K562 (cell line): ENCODE measurements around the gene DCT. TPM values are rescaled to one million over a fixed set of nuclear protein-coding genes. Genes with fewer than 3 reads are reported as not detected.

Experiments
- ATAC-seq: fragments of 200-7000 bp; cut with Tn5 transposase; 3 replicates; pipeline ENCODE4 v1.9.1; 2020; ENCODE audit warnings: moderate library complexity
- BruUV-seq: library from RNA; stranded (reverse); fragments of 400-500 nt; replicated peaks from 2 replicates; lab custom pipeline; 2021; lab: Mats Ljungman, UMichigan
- CTCF ChIA-PET: fragments of 300-600 bp; formaldehyde crosslinking; extraction: SDS; loops from one replicate; lab custom pipeline; 2021; ENCODE audit warnings: low intra/inter-chr PET ratio; lab: Yijun Ruan, JAX
- POLR2A ChIA-PET: fragments of 300-600, 350-650 bp; sonication (Branson Sonifier 250); formaldehyde crosslinking; extraction: SDS; loops from one replicate; lab custom pipeline; 2021; ENCODE audit warnings: antibody characterized with exemption, inconsistent platforms; lab: Yijun Ruan, JAX
- DNase-seq, 4 experiments: peaks; one replicate each; pipeline versions ENCODE4 v3.0.0 to v3.0.0-alpha.2; 2011 to 2018; ENCODE audit warnings: low spot score in 3 of 4, mixed read lengths in 3 of 4; ENCODE audit errors: extremely low read depth in 1 of 4
- FAIRE-seq: peaks from 2 replicates; lab custom pipeline; 2011; peaks lifted over from hg19 to GRCh38; lab: Jason Lieb, UNC
- H2AFZ ChIP-seq: 2 replicates; pipeline ENCODE4 v1.6.0; 2011; ENCODE audit warnings: low read depth, low read length, control low read depth, inconsistent platforms
- H3K27ac ChIP-seq: fragments of 200-600 bp; 3 replicates; pipeline ENCODE4 v1.8.0; 2011; ENCODE audit warnings: low read depth, mild to moderate bottlenecking, control low read depth, inconsistent platforms, low read length, moderate library complexity, mixed read lengths; ENCODE audit errors: extremely low read depth
- H3K27me3 ChIP-seq, 2 experiments: fragments of 300-600 bp in 1 of 2; 2 replicates in 1 of 2; 3 replicates in 1 of 2; pipeline versions ENCODE4 v1.6.0 to v1.8.0; 2011; ENCODE audit warnings: inconsistent platforms in 2 of 2, low read length in 2 of 2, mild to moderate bottlenecking in 1 of 2, mixed read lengths in 1 of 2, moderate library complexity in 1 of 2; ENCODE audit not compliant: control insufficient read depth in 2 of 2, insufficient read depth in 2 of 2
- H3K36me3 ChIP-seq: fragments of 300-600 bp; 3 replicates; pipeline ENCODE4 v1.8.0; 2011; ENCODE audit warnings: mild to moderate bottlenecking, low read length, inconsistent platforms; ENCODE audit not compliant: control insufficient read depth, insufficient read depth
- H3K4me1 ChIP-seq, 2 experiments: fragments of 200-600 bp in 1 of 2; replicated peaks in 1 of 2; 2 replicates in 1 of 2; 3 replicates in 1 of 2; pipeline versions ENCODE4 v1.5.1 to v1.8.0; 2011; ENCODE audit warnings: inconsistent platforms in 2 of 2, low read length in 2 of 2, mild to moderate bottlenecking in 1 of 2, mixed read lengths in 1 of 2, moderate library complexity in 1 of 2; ENCODE audit not compliant: control insufficient read depth in 2 of 2, insufficient read depth in 2 of 2
- H3K4me2 ChIP-seq: 2 replicates; pipeline ENCODE4 v1.6.1; 2011; ENCODE audit warnings: low read length, control low read depth, inconsistent platforms, mixed read lengths; ENCODE audit not compliant: insufficient read depth
- H3K4me3 ChIP-seq: fragments of 200-600 bp; sonication (generic), shearing (Covaris generic); 2 replicates; pipeline ENCODE4 v1.5.1; 2016; ENCODE audit warnings: control low read depth, inconsistent platforms
- H3K79me2 ChIP-seq: fragments of 200-600 bp; 3 replicates; pipeline ENCODE4 v1.8.0; 2011; ENCODE audit warnings: low read length, inconsistent platforms; ENCODE audit not compliant: control insufficient read depth, insufficient read depth
- H3K9ac ChIP-seq, 2 experiments: 2 replicates each; pipeline versions ENCODE4 v1.6.0 to v1.6.1; 2011; ENCODE audit warnings: low read depth in 2 of 2, low read length in 2 of 2, control low read depth in 1 of 2, inconsistent platforms in 1 of 2, mild to moderate bottlenecking in 1 of 2, mixed read lengths in 1 of 2; ENCODE audit not compliant: insufficient read depth in 1 of 2
- H3K9me1 ChIP-seq: one replicate; pipeline ENCODE4 v1.6.0; 2011; ENCODE audit warnings: inconsistent platforms, mild to moderate bottlenecking, low read length, moderate library complexity; ENCODE audit not compliant: control insufficient read depth, insufficient read depth
- H3K9me3 ChIP-seq: replicated peaks from 2 replicates; pipeline ENCODE4 v1.5.1; 2011; ENCODE audit warnings: low read depth, low read length, inconsistent platforms; ENCODE audit not compliant: control insufficient read depth, insufficient read depth
- H4K20me1 ChIP-seq: replicated peaks from 2 replicates; pipeline ENCODE4 v1.6.1; 2011; ENCODE audit warnings: low read length, inconsistent platforms, mixed read lengths; ENCODE audit not compliant: control insufficient read depth, insufficient read depth
- ATF3 ChIP-seq, 2 experiments: fragments of 450-650 bp in 1 of 2; sonication (generic) in 1 of 2; formaldehyde crosslinking in 1 of 2; IDR thresholded peaks in 1 of 2; conservative IDR thresholded peaks in 1 of 2; 2 replicates each; pipeline versions ENCODE4 v1.6.1 to v1.8.1; 2016 to 2023; ENCODE audit warnings: mild to moderate bottlenecking in 2 of 2, moderate library complexity in 2 of 2, inconsistent platforms in 1 of 2, missing genetic modification reagents in 1 of 2
- ATF4 ChIP-seq: fragments of 450-650 bp; formaldehyde crosslinking; IDR thresholded peaks from 2 replicates; pipeline ENCODE4 v1.4.0; 2022; ENCODE audit warnings: mild to moderate bottlenecking, moderate library complexity
- CEBPG ChIP-seq, 3 experiments: fragments of 200-800 bp in 1 of 3; sonication (Bioruptor generic) in 1 of 3; sonication (generic) in 1 of 3; formaldehyde crosslinking in 1 of 3; IDR thresholded peaks in 2 of 3; conservative IDR thresholded peaks in 1 of 3; 2 replicates each; pipeline versions ENCODE4 v1.6.1 to v1.8.0; 2016 to 2022; ENCODE audit warnings: missing compliant biosample characterization in 2 of 3, missing genetic modification characterization in 2 of 3, mild to moderate bottlenecking in 1 of 3, missing genetic modification reagents in 1 of 3
- CHCHD3 ChIP-seq: fragments of 250-450 bp; sonication (Bioruptor Pico); IDR thresholded peaks from 2 replicates; pipeline ENCODE4 v2.1.2; 2022; ENCODE audit warnings: mild to moderate bottlenecking
- ETV1 ChIP-seq: fragments of 450-650 bp; conservative IDR thresholded peaks from 2 replicates; pipeline ENCODE4 v1.6.1; 2016; ENCODE audit warnings: missing genetic modification characterization, control low read depth, low read depth, missing compliant biosample characterization
- FOSL1 ChIP-seq: fragments of 200-800 bp; sonication (Bioruptor generic); conservative IDR thresholded peaks from 2 replicates; pipeline ENCODE4 v1.6.1; 2016; ENCODE audit warnings: missing genetic modification characterization, missing compliant biosample characterization
- GABPA ChIP-seq: fragments of 200-800 bp; sonication (Bioruptor generic); conservative IDR thresholded peaks from 2 replicates; pipeline ENCODE4 v1.6.1; 2016; ENCODE audit warnings: low read depth, missing genetic modification characterization, missing compliant biosample characterization
- JUN ChIP-seq, 2 experiments: sonication (generic) in 1 of 2; formaldehyde crosslinking in 1 of 2; IDR thresholded peaks; 2 replicates each; pipeline versions ENCODE4 v1.6.1 to v1.8.0; 2012 to 2022; ENCODE audit warnings: borderline replicate concordance in 2 of 2, mild to moderate bottlenecking in 2 of 2, improper control_type of control experiment in 1 of 2, low read depth in 1 of 2, low read length in 1 of 2, missing genetic modification reagents in 1 of 2
- JUND ChIP-seq, 2 experiments: IDR thresholded peaks; 2 replicates in 1 of 2; 3 replicates in 1 of 2; pipeline ENCODE4 v1.6.1; 2011; ENCODE audit warnings: borderline replicate concordance in 2 of 2, low read depth in 2 of 2, low read length in 2 of 2, improper control_type of control experiment in 1 of 2, missing biosample characterization in 1 of 2, missing genetic modification characterization in 1 of 2, missing genetic modification reagents in 1 of 2
- KDM1A ChIP-seq, 2 experiments: fragments of 450-650 bp; IDR thresholded peaks; 2 replicates each; pipeline ENCODE4 v1.6.1; 2016; ENCODE audit warnings: mild to moderate bottlenecking in 2 of 2
- NFE2 ChIP-seq: IDR thresholded peaks from 2 replicates; pipeline ENCODE4 v1.6.1; 2014; ENCODE audit warnings: antibody characterized with exemption, low read depth
- TRIM24 ChIP-seq, 2 experiments: fragments of 450-650 bp; IDR thresholded peaks; 2 replicates each; pipeline ENCODE4 v1.6.1; 2016
- YBX1 ChIP-seq: fragments of 450-650 bp; IDR thresholded peaks from 2 replicates; pipeline ENCODE4 v1.7.1; 2016; ENCODE audit warnings: mild to moderate bottlenecking
- ZC3H4 ChIP-seq: sonication (generic); formaldehyde crosslinking; IDR thresholded peaks from 2 replicates; pipeline ENCODE4 v1.9.0; 2021; ENCODE audit warnings: missing genetic modification reagents, borderline replicate concordance
- WGBS: fragments of 100-300 bp; shearing (Covaris generic); methylation state at CpG from one replicate; pipeline ENCODE4 v1.1.6; 2016; ENCODE audit warnings: low coverage, mixed read lengths; ENCODE audit not compliant: insufficient coverage; ENCODE audit errors: missing lambda C conversion rate; 5-methylcytosine and 5-hydroxymethylcytosine counted together
- in situ Hi-C: fragments of 300-500 bp; cut with MboI; formaldehyde crosslinking; loops from 4 replicates; pipeline ENCODE4 v1.15.0; 2018; ENCODE audit warnings: inconsistent platforms, mixed read lengths
- intact Hi-C: fragments of 100-400 bp; cut with micrococcal nuclease; formaldehyde crosslinking; loops from 2 replicates; pipeline ENCODE4 v1.14.2; 2022
- polyA plus RNA-seq, 8 experiments: library from polyadenylated mRNA; depleted of rRNA in 4 of 8; stranded (reverse) in 5 of 8; unstranded in 3 of 8; fragments of >200 nt; fragmentation: Nextera tagmentation in 2 of 8; fragmentation: Illumina TruSeq in 1 of 8; extraction: Ambion mirVana in 2 of 8; extraction: Trizol in 1 of 8; gene quantifications; 2 replicates each; pipeline versions ENCODE4 v1.2.1 to v1.2.3, GENCODE V29; 2011 to 2014; ENCODE audit warnings: inconsistent platforms in 1 of 8, missing spikeins in 1 of 8
- total RNA-seq, 7 experiments: library from RNA; depleted of rRNA in 6 of 7; stranded (reverse); fragments of >200 nt in 6 of 7; fragmentation: Illumina TruSeq in 2 of 7; extraction: Trizol in 2 of 7; gene quantifications; 2 replicates each; pipeline versions ENCODE4 v1.2.1 to v1.2.3, GENCODE V29; 2011 to 2021; ENCODE audit warnings: low replicate concordance in 1 of 7
- TF ChIP-seq, protein P1 (sequence below), 2 experiments: IDR thresholded peaks in 1 of 2; conservative IDR thresholded peaks in 1 of 2; 2 replicates each; pipeline ENCODE4 v1.6.1; 2016; ENCODE audit warnings: low read depth in 2 of 2, mild to moderate bottlenecking in 1 of 2, missing compliant biosample characterization in 1 of 2, missing genetic modification characterization in 1 of 2, moderate library complexity in 1 of 2

The DCT gene
- total and polyA plus RNA-seq, 9 of the 15 experiments (the other 6 are each of a cell fraction or from before 2014, with no cell fraction given): 0.11 to 0.83 (median 0.57) TPM

DNA sequence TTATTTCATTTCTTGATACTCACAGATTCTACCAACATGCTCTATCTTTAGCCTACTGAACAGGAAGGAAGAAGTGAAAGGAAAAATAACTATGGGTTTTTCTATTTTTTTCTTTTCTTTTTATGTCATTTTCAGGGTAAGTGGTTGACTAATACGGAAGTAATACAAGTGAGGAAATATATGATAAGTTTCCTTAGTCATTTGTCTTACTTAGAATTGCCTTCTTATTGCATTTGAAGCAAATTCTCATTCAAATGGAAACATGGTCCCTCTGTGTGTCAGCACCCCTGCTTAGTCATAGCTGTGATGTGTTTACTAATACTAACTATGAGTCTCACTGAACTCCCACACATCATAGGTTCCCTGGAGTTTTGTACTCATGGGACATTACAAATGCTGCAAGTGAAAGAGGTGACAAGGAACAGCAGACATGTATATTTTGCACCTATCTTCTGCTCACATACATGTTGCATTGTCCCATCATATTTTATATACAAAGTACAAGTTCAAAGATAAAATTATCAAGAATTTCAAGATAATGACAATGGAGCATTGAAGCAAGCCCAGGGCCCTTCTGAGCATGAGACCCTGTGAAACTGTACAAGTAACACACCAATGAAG is 60.1 kb downstream of the DCT start:
- Histone ChIP-seq H3K27me3 (no peaks in the 10 kb centered on the region), H3K4me3 (no peak overlapping the region), H3K9ac (no peak overlapping the region), H3K4me1 (no peaks in the 10 kb centered on the region), H3K27ac (no peak overlapping the region), H3K79me2 (no peaks in the 10 kb centered on the region), H3K9me1 (no peaks in the 10 kb centered on the region), H2AFZ (no peak overlapping the region), H3K9me3 (no peaks in the 10 kb centered on the region), H4K20me1 (no peaks in the 10 kb centered on the region), H3K36me3 (no peaks in the 10 kb centered on the region), H3K4me2 (no peak overlapping the region)
- CTCF ChIA-PET: no interaction called here
- DNase-seq (peak in 1 of 4 experiments; percentile 12), FAIRE-seq (no peak), ATAC-seq (no peak)
- intact Hi-C loops: no loop called here
- in situ Hi-C loops: no loop called here
- 0% methylated on average over 1 of the region's 1 CpG for WGBS
- no TSS peak for BruUV-seq
- POLR2A ChIA-PET: no interaction called here
- TF ChIP-seq CEBPG (CRISPR knock-in tag; IDR thresholded peaks at IDR 0.05) (no peak), CEBPG (tag; conservative IDR thresholded peaks at IDR 0.05 in 1 of 2, IDR thresholded peaks at IDR 0.05 in 1 of 2) (peak; percentile 34 to 87), CHCHD3 (no peak), ATF3 (IDR thresholded peaks at IDR 0.05) (peak; percentile 63), ATF3 (CRISPR knock-in tag; conservative IDR thresholded peaks at IDR 0.05) (no peak), ETV1 (tag) (0 out of 2 replicates have a peak, but pooled peaks have one; percentile 20), FOSL1 (peak; percentile 94), ATF4 (CRISPR knock-in tag) (peak; percentile 59; the same call in 1 of the 2 replicates), KDM1A (IDR thresholded peaks at IDR 0.05) (no peak), JUN (IDR thresholded peaks at IDR 0.05; ENCODE audit: borderline replicate concordance, low read depth, low read length) (0 out of 2 replicates have a peak, but pooled peaks have one; percentile 25), JUN (CRISPR knock-in tag; IDR thresholded peaks at IDR 0.05; ENCODE audit: borderline replicate concordance) (no peak), GABPA (tag) (peak; percentile 45), YBX1 (no peak), ZC3H4 (CRISPR knock-in tag) (no peak), JUND (IDR thresholded peaks at IDR 0.05; ENCODE audit: borderline replicate concordance, low read depth, low read length) (peak; percentile 52; the same call in 1 of the 2 replicates), JUND (tag; IDR thresholded peaks at IDR 0.05; ENCODE audit: borderline replicate concordance, low read depth, low read length) (no peak), NFE2 (0 out of 2 replicates have a peak, but pooled peaks have one; percentile 14), TRIM24 (IDR thresholded peaks at IDR 0.05) (peak in 1 of 2 experiments; percentile 25; a peak in 1 of 4 replicates)
- TF ChIP-seq, protein P1, sequence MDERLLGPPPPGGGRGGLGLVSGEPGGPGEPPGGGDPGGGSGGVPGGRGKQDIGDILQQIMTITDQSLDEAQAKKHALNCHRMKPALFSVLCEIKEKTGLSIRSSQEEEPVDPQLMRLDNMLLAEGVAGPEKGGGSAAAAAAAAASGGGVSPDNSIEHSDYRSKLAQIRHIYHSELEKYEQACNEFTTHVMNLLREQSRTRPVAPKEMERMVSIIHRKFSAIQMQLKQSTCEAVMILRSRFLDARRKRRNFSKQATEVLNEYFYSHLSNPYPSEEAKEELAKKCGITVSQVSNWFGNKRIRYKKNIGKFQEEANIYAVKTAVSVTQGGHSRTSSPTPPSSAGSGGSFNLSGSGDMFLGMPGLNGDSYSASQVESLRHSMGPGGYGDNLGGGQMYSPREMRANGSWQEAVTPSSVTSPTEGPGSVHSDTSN (CRISPR knock-in tag; IDR thresholded peaks at IDR 0.05; ENCODE audit: low read depth): no peak
- TF ChIP-seq, protein P1 (tag; conservative IDR thresholded peaks at IDR 0.05; ENCODE audit: low read depth): peak; percentile 37; the same call in 1 of the 2 replicates
